H1 (cell line): ENCODE measurements around the gene LRRC3B. TPM values are rescaled to one million over a fixed set of nuclear protein-coding genes. Genes with fewer than 3 reads are reported as not detected.

ENCODE experiments used
- CTCF ChIA-PET: fragments of 300-600 bp; sonication (Branson Sonifier 250); formaldehyde crosslinking; loops from one replicate; lab custom pipeline; 2021; ENCODE audit not compliant: partially characterized antibody; lab: Charles Lee
- POLR2A ChIA-PET: fragments of 300-600 bp; sonication (Branson Sonifier 250); formaldehyde crosslinking; loops from one replicate; lab custom pipeline; 2021; ENCODE audit warnings: inconsistent platforms; ENCODE audit not compliant: partially characterized antibody; lab: Charles Lee
- DNase-seq, 2 experiments: peaks; one replicate each; pipeline versions ENCODE4 v3.0.0 to v3.0.0-alpha.2; 2010 to 2022; ENCODE audit warnings: low spot score in 2 of 2, low read depth in 1 of 2, mixed read lengths in 1 of 2
- FAIRE-seq: peaks from 2 replicates; lab custom pipeline; 2011; peaks lifted over from hg19 to GRCh38; lab: Jason Lieb, UNC
- H2AFZ ChIP-seq: 2 replicates; pipeline ENCODE4 v1.8.1; 2012; ENCODE audit warnings: low read length, inconsistent platforms
- H2AK5ac ChIP-seq: 2 replicates; pipeline ENCODE4 v1.6.1; 2013; ENCODE audit warnings: low read depth, low read length
- H2BK120ac ChIP-seq: replicated peaks from 2 replicates; pipeline ENCODE3; 2013; ENCODE audit warnings: low read depth, low read length, inconsistent platforms
- H2BK12ac ChIP-seq: 2 replicates; pipeline ENCODE4 v1.6.1; 2013; ENCODE audit warnings: low read depth, low read length
- H2BK15ac ChIP-seq: 2 replicates; pipeline ENCODE4 v1.6.1; 2013; ENCODE audit warnings: low read length
- H2BK20ac ChIP-seq: 2 replicates; pipeline ENCODE4 v1.6.1; 2013; ENCODE audit warnings: low read length
- H2BK5ac ChIP-seq: 2 replicates; pipeline ENCODE4 v1.6.1; 2013; ENCODE audit warnings: low read depth, low read length
- H3K14ac ChIP-seq: 2 replicates; pipeline ENCODE4 v1.6.1; 2013; ENCODE audit warnings: inconsistent platforms; ENCODE audit not compliant: insufficient read length
- H3K18ac ChIP-seq: 2 replicates; pipeline ENCODE4 v1.6.1; 2013; ENCODE audit warnings: low read length; ENCODE audit errors: extremely low read depth
- H3K23ac ChIP-seq: 2 replicates; pipeline ENCODE4 v1.6.1; 2013; ENCODE audit warnings: inconsistent platforms; ENCODE audit not compliant: insufficient read length
- H3K23me2 ChIP-seq: 2 replicates; pipeline ENCODE4 v1.6.1; 2013; ENCODE audit warnings: low read depth, low read length
- H3K27ac ChIP-seq: 2 replicates; pipeline ENCODE4 v1.6.1; 2011; ENCODE audit warnings: low read depth, low read length, inconsistent platforms
- H3K27me3 ChIP-seq, 4 experiments: replicated peaks in 1 of 4; 1 replicate in 1 of 4; 2 replicates in 3 of 4; pipeline versions ENCODE4 v1.6.1 to v1.8.1; 2011 to 2013; ENCODE audit warnings: low read length in 3 of 4, mild to moderate bottlenecking in 3 of 4, inconsistent platforms in 2 of 4, mixed read lengths in 2 of 4, moderate library complexity in 1 of 4; ENCODE audit not compliant: control insufficient read depth in 3 of 4, insufficient read depth in 3 of 4; ENCODE audit errors: extremely low read depth in 1 of 4
- H3K36me3 ChIP-seq, 4 experiments: 2 replicates each; pipeline versions ENCODE4 v1.6.1 to v1.8.1; 2011 to 2013; ENCODE audit warnings: mild to moderate bottlenecking in 4 of 4, low read length in 3 of 4, moderate library complexity in 2 of 4, control low read depth in 1 of 4, inconsistent platforms in 1 of 4; ENCODE audit not compliant: insufficient read depth in 4 of 4, control insufficient read depth in 2 of 4
- H3K4ac ChIP-seq: replicated peaks from 2 replicates; pipeline ENCODE3; 2013; ENCODE audit warnings: low read length, low read depth, mixed read lengths, inconsistent platforms; ENCODE audit not compliant: insufficient read length
- H3K4me1 ChIP-seq, 4 experiments: replicated peaks in 1 of 4; 1 replicate in 1 of 4; 2 replicates in 3 of 4; pipeline versions ENCODE4 v1.6.1 to v1.8.1; 2011 to 2013; ENCODE audit warnings: low read length in 3 of 4, inconsistent platforms in 2 of 4, mixed read lengths in 1 of 4; ENCODE audit not compliant: insufficient read depth in 4 of 4, control insufficient read depth in 3 of 4
- H3K4me2 ChIP-seq, 2 experiments: 2 replicates each; pipeline versions ENCODE4 v1.6.1 to v1.8.1; 2011 to 2013; ENCODE audit warnings: low read depth in 2 of 2, low read length in 2 of 2, control low read depth in 1 of 2, inconsistent platforms in 1 of 2, mild to moderate bottlenecking in 1 of 2; ENCODE audit not compliant: insufficient read depth in 1 of 2
- H3K4me3 ChIP-seq, 4 experiments: fragments of 200-600, 300-600 bp in 1 of 4; sonication (generic), shearing (Covaris generic), sonication (Bioruptor Twin) in 1 of 4; 2 replicates each; pipeline versions ENCODE4 v1.5.1 to v1.8.1; 2011 to 2016; ENCODE audit warnings: low read length in 4 of 4, low read depth in 3 of 4, control low read depth in 2 of 4, inconsistent platforms in 2 of 4, mild to moderate bottlenecking in 2 of 4, mixed read lengths in 1 of 4, moderate library complexity in 1 of 4; ENCODE audit not compliant: insufficient read depth in 2 of 4; ENCODE audit errors: extremely low read depth in 1 of 4
- H3K56ac ChIP-seq: replicated peaks from 2 replicates; pipeline ENCODE3; 2013; ENCODE audit warnings: low read depth, mild to moderate bottlenecking, mixed read lengths, low read length, inconsistent platforms; ENCODE audit not compliant: insufficient read length
- H3K79me1 ChIP-seq: 2 replicates; pipeline ENCODE4 v1.6.1; 2013; ENCODE audit warnings: low read depth, low read length, control low read depth
- H3K79me2 ChIP-seq, 2 experiments: 2 replicates each; pipeline versions ENCODE4 v1.6.1 to v1.8.1; 2012 to 2013; ENCODE audit warnings: low read length in 2 of 2, mild to moderate bottlenecking in 2 of 2, inconsistent platforms in 1 of 2; ENCODE audit not compliant: insufficient read depth in 2 of 2, control insufficient read depth in 1 of 2
- H3K9ac ChIP-seq, 4 experiments: replicated peaks in 1 of 4; 1 replicate in 1 of 4; 2 replicates in 3 of 4; pipeline versions ENCODE4 v1.6.1 to v1.8.1; 2011 to 2013; ENCODE audit warnings: low read depth in 3 of 4, low read length in 3 of 4, control low read depth in 2 of 4, mild to moderate bottlenecking in 2 of 4, moderate library complexity in 2 of 4, inconsistent platforms in 1 of 4; ENCODE audit errors: extremely low read depth in 1 of 4
- H3K9me3 ChIP-seq, 2 experiments: 2 replicates each; pipeline versions ENCODE4 v1.6.1 to v1.8.1; 2012 to 2013; ENCODE audit warnings: mild to moderate bottlenecking in 2 of 2, moderate library complexity in 2 of 2, control low read depth in 1 of 2, inconsistent platforms in 1 of 2, low read depth in 1 of 2, low read length in 1 of 2, mixed read lengths in 1 of 2; ENCODE audit not compliant: insufficient read depth in 2 of 2
- H4K20me1 ChIP-seq, 2 experiments: replicated peaks in 1 of 2; 2 replicates each; pipeline versions ENCODE3 to v1.8.1; 2011 to 2013; ENCODE audit warnings: inconsistent platforms in 2 of 2, low read length in 2 of 2, mild to moderate bottlenecking in 1 of 2; ENCODE audit not compliant: insufficient read depth in 2 of 2, control insufficient read depth in 1 of 2
- H4K5ac ChIP-seq: 2 replicates; pipeline ENCODE4 v1.6.1; 2013; ENCODE audit warnings: low read length, low read depth, mixed read lengths, inconsistent platforms; ENCODE audit not compliant: insufficient read length
- H4K8ac ChIP-seq: 2 replicates; pipeline ENCODE4 v1.8.0; 2013; ENCODE audit warnings: mild to moderate bottlenecking, moderate library complexity, low read length, inconsistent platforms; ENCODE audit not compliant: insufficient read depth; ENCODE audit errors: extremely low read depth
- H4K91ac ChIP-seq: replicated peaks from 2 replicates; pipeline ENCODE3; 2013; ENCODE audit warnings: low read length, mixed read lengths, inconsistent platforms; ENCODE audit not compliant: insufficient read length
- CHD2 ChIP-seq: IDR thresholded peaks from 2 replicates; pipeline ENCODE4 v1.6.1; 2012; ENCODE audit warnings: low read length, improper control_type of control experiment
- EGR1 ChIP-seq: IDR thresholded peaks from 2 replicates; pipeline ENCODE4 v1.6.1; 2011; ENCODE audit warnings: low read depth, low read length, borderline replicate concordance
- SP2 ChIP-seq: IDR thresholded peaks from 2 replicates; pipeline ENCODE4 v1.6.1; 2012; ENCODE audit warnings: mild to moderate bottlenecking, low read length, inconsistent platforms
- TEAD4 ChIP-seq: IDR thresholded peaks from 2 replicates; pipeline ENCODE4 v1.6.1; 2012; ENCODE audit warnings: low read depth, low read length, inconsistent platforms, mixed read lengths
- WGBS, 2 experiments: shearing (Covaris generic) in 1 of 2; methylation state at CpG; one replicate each; pipeline versions ENCODE4 v1.1.6 to v1.1.7; 2013 to 2015; ENCODE audit warnings: low lambda C conversion rate in 2 of 2, mixed read lengths in 2 of 2, inconsistent platforms in 1 of 2, low coverage in 1 of 2, missing lambda C conversion rate in 1 of 2; ENCODE audit not compliant: insufficient replicate concordance in 2 of 2, insufficient coverage in 1 of 2, insufficient read length in 1 of 2; ENCODE audit errors: extremely low coverage in 1 of 2, missing lambda C conversion rate in 1 of 2; 5-methylcytosine and 5-hydroxymethylcytosine counted together
- polyA plus RNA-seq, 7 experiments: library from polyadenylated mRNA; depleted of rRNA in 3 of 7; stranded (reverse) in 5 of 7; unstranded in 2 of 7; fragments of >200 nt in 5 of 7; fragments of 200-250 nt in 2 of 7; gene quantifications; 1 replicate in 5 of 7; 2 replicates in 1 of 7; 4 replicates in 1 of 7; pipeline versions ENCODE4 v1.2.1 to v1.2.3, GENCODE V29; 2011 to 2013; ENCODE audit warnings: missing spikeins in 2 of 7, mixed read lengths in 2 of 7
- total RNA-seq: library from RNA; stranded (reverse); fragmentation: NEBNext Ultra II Directional; extraction: Animal tissue kit (Norgen Biotek cat#: 25700); gene quantifications from 2 replicates; pipeline ENCODE4 v1.2.1, GENCODE V29; 2021
- TF ChIP-seq, protein P1 (sequence below): IDR thresholded peaks from 2 replicates; pipeline ENCODE4 v1.6.1; 2012; ENCODE audit warnings: inconsistent platforms

LRRC3B gene
- total and polyA plus RNA-seq, 2 of the 8 experiments (the other 6 are each of a cell fraction or from before 2014, with no cell fraction given), result 1.6 to 3.1 TPM

DNA sequence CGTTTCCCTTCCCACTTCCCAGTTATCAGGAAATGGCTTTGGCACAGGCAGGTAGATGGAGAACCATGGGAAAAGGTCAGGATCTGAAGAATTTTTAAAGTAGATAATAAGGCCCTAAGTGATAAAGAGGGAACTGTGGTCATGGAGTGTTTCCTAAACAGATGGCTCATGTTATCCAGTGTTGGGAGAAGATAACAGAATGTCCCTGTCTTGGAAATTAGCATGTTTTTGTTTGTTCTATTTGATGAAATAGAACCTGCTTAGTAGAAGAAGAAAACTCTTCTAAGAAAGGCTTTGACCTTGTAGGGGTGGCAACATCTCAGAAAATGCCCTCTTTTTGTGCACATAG lies 8.8 kb downstream of the LRRC3B start:
- H3K27ac ChIP-seq, result no peak overlapping the region
- no peak overlapping the region for H4K5ac ChIP-seq
- no peaks in the 10 kb centered on the region for H3K79me1 ChIP-seq
- no peak overlapping the region for H3K56ac ChIP-seq
- FAIRE-seq (no peak), DNase-seq (no peak)
- H2BK12ac ChIP-seq, result no peak overlapping the region
- no peak overlapping the region for H2BK15ac ChIP-seq
- POLR2A ChIA-PET, result no interaction called here
- no peak overlapping the region for H3K4me3 ChIP-seq
- peaks cover 30 to 51% (median 39%) of the 10 kb centered on the region in 4 experiments for H3K27me3 ChIP-seq
- H3K4ac ChIP-seq, result no peak overlapping the region
- no peak overlapping the region for H3K14ac ChIP-seq
- no peak overlapping the region for H2BK120ac ChIP-seq
- no peaks in the 10 kb centered on the region for H3K9me3 ChIP-seq
- H2BK20ac ChIP-seq, result no peak overlapping the region
- H3K36me3 ChIP-seq, result no peaks in the 10 kb centered on the region
- H3K79me2 ChIP-seq, result no peaks in the 10 kb centered on the region
- H4K91ac ChIP-seq, result no peak overlapping the region
- TF ChIP-seq CHD2 (no peak), SP2 (no peak), TEAD4 (no peak), EGR1 (no peak)
- TF ChIP-seq, protein P1, sequence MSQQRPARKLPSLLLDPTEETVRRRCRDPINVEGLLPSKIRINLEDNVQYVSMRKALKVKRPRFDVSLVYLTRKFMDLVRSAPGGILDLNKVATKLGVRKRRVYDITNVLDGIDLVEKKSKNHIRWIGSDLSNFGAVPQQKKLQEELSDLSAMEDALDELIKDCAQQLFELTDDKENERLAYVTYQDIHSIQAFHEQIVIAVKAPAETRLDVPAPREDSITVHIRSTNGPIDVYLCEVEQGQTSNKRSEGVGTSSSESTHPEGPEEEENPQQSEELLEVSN, result no peak
- no peak overlapping the region for H2AK5ac ChIP-seq
- WGBS, 2 experiments, result 81% methylated on average over 1 of the region's 1 CpG; no CpG with 5 or more reads in 1 of the 2 experiments
- no peak overlapping the region for H3K9ac ChIP-seq
- H4K20me1 ChIP-seq, result no peaks in the 10 kb centered on the region
- no peaks in the 10 kb centered on the region for H3K23me2 ChIP-seq
- no peak overlapping the region for H3K23ac ChIP-seq
- no peak overlapping the region for H3K18ac ChIP-seq
- no peaks in the 10 kb centered on the region for H3K4me1 ChIP-seq
- H2AFZ ChIP-seq, result no peak overlapping the region
- H2BK5ac ChIP-seq, result no peak overlapping the region
- no peak overlapping the region for H3K4me2 ChIP-seq
- CTCF ChIA-PET, result no interaction called here
- H4K8ac ChIP-seq, result no peak overlapping the region
